SK-N-SH (cell line): Measurements from ENCODE around the gene RHOA.

Source experiments
- CTCF ChIP-seq: fragments of 200-600 bp; sonication (generic); IDR thresholded peaks from 2 replicates; pipeline ENCODE4 v1.6.1; 2017; ENCODE audit warnings: antibody characterized with exemption, mild to moderate bottlenecking, moderate library complexity
- SMC3 ChIP-seq: IDR thresholded peaks from 2 replicates; pipeline ENCODE4 v1.6.1; 2012; ENCODE audit warnings: low read depth, low read length, improper control_type of control experiment
- TF ChIP-seq, protein P1 (sequence below): IDR thresholded peaks from 2 replicates; pipeline ENCODE4 v1.4.0; 2012; ENCODE audit warnings: low read depth, borderline replicate concordance

GRCh38 chr3:49341996-49342395 lies 69.8 kb downstream of the RHOA start:
- no peak for TF ChIP-seq CTCF
- no peak for TF ChIP-seq SMC3
- TF ChIP-seq, protein P1, sequence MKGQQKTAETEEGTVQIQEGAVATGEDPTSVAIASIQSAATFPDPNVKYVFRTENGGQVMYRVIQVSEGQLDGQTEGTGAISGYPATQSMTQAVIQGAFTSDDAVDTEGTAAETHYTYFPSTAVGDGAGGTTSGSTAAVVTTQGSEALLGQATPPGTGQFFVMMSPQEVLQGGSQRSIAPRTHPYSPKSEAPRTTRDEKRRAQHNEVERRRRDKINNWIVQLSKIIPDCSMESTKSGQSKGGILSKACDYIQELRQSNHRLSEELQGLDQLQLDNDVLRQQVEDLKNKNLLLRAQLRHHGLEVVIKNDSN: no peak
